ENCODE data around the gene PCCA.

DNA sequence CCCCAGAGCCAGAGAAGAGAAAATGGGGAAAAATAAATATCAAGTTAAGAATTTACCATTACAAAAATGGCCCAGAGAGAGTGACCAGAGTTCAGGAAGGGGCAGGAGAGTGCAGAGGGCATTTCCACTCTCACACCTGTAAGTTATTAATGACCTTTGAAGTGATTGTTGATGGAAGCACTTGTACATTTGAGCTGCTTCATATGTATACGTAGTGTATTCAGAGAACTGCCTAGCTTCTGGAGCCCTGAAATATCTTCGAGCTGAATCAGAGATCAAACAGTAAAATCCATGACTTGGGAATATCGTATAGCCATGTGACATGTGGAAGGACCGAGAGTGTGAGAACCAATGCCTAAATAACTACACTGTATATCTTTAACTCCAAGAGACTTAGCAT, 49.2 kb upstream of the PCCA start:
- TF ChIP-seq GATA2 (IDR thresholded peaks at IDR 0.05; ENCODE audit: low read depth, low read length) (no peak), GATA3 (IDR thresholded peaks at IDR 0.05; ENCODE audit: low read depth, low read length) (no peak)

All from SH-SY5Y (cell line).